ENCODE measurements around the gene NPW. TPM values are rescaled to one million over a fixed set of nuclear protein-coding genes. Genes with fewer than 3 reads are reported as not detected.
A peak's percentile ranks its signal among the peaks of the same experiment; 100 is the strongest.

The NPW gene
- total and polyA plus RNA-seq, 9 of the 15 experiments (the other 6 are each of a cell fraction or from before 2014, with no cell fraction given) = 0.14 to 4.0 (median 2.6) TPM; not detected in 4

GRCh38 chr16:1993731-1994131, 25.9 kb upstream of the NPW start (continued):
- no peak for TF ChIP-seq AFF1 (IDR thresholded peaks at IDR 0.05; ENCODE audit: low read depth in 1 of 2, partially characterized antibody in 2 of 2)
- TF ChIP-seq NR4A1 (CRISPR knock-in tag; IDR thresholded peaks at IDR 0.05) = no peak
- TF ChIP-seq NR4A1 (tag; IDR thresholded peaks at IDR 0.05) = peak; percentile 87

GRCh38 chr16:1997494-1998359, 21.9 kb upstream of the NPW start:
- Histone ChIP-seq H3K4me1 (replicated peaks in 1 of 2; ENCODE audit: control insufficient read depth in 2 of 2, insufficient read depth in 2 of 2, low read length in 2 of 2) (peaks cover 12 to 51% of the 10 kb centered on the region in 2 experiments), H2AFZ (ENCODE audit: low read depth, low read length) (no peak overlapping the region), H3K9me1 (ENCODE audit: control insufficient read depth, insufficient read depth, low read length) (no peaks in the 10 kb centered on the region), H4K20me1 (replicated peaks; ENCODE audit: control insufficient read depth, insufficient read depth, low read length) (no peaks in the 10 kb centered on the region; the same call in none of the 2 replicates), H3K79me2 (ENCODE audit: control insufficient read depth, insufficient read depth, low read length) (peaks cover 31% of the 10 kb centered on the region), H3K4me3 (no peak overlapping the region), H3K27me3 (ENCODE audit: control insufficient read depth in 2 of 2, insufficient read depth in 2 of 2, low read length in 2 of 2) (no peaks in the 10 kb centered on the region), H3K36me3 (ENCODE audit: control insufficient read depth, insufficient read depth, low read length) (peaks cover 76% of the 10 kb centered on the region), H3K9me3 (replicated peaks; ENCODE audit: control insufficient read depth, insufficient read depth, low read depth, low read length) (no peaks in the 10 kb centered on the region), H3K4me2 (ENCODE audit: insufficient read depth, low read length) (no peak overlapping the region), H3K9ac (ENCODE audit: insufficient read depth in 1 of 2, low read depth in 2 of 2, low read length in 2 of 2) (peak overlapping the region in 1 of 2 experiments; percentile 13; a peak in 1 of 4 replicates), H3K27ac (ENCODE audit: extremely low read depth, low read depth, low read length) (no peak overlapping the region)
- POLR2A ChIA-PET = interaction anchor here (0.6 to 3.8 kb wide), 8 partner anchors 11 to 158 kb away, joined by 3 to 16 read pairs (median 4); partner anchors contain the start of genes RPS2, TRAF7 and ZNF598
- no TSS peak for BruUV-seq (replicated peaks)
- in situ Hi-C loops (cut with MboI) = no loop called here
- ATAC-seq = no peak
- no peak for DNase-seq (ENCODE audit: extremely low read depth in 1 of 4, low spot score in 3 of 4)
- TF ChIP-seq ZBTB33 (CRISPR knock-in tag; IDR thresholded peaks at IDR 0.05) (0 out of 2 replicates have a peak, but pooled peaks have one; percentile 42), TCF7 (IDR thresholded peaks at IDR 0.05; ENCODE audit: borderline replicate concordance) (no peak), HIVEP1 (CRISPR knock-in tag; IDR thresholded peaks at IDR 0.05) (no peak), RBFOX2 (IDR thresholded peaks at IDR 0.05; ENCODE audit: low read depth, low read length) (peak; percentile 43), ELF2 (CRISPR knock-in tag; IDR thresholded peaks at IDR 0.05) (no peak)
- CTCF ChIA-PET (ENCODE audit: low intra/inter-chr PET ratio) = no interaction called here
- no peak for FAIRE-seq
- WGBS (ENCODE audit: insufficient coverage, low coverage, missing lambda C conversion rate) = 92% methylated on average over 23 of the region's 26 CpGs
- intact Hi-C loops (cut with micrococcal nuclease) = no loop called here

All from K562 (cell line).